Adrenal gland (tissue), 12 donors: ENCODE measurements around the gene OR4P4. TPM values are rescaled to one million over a fixed set of nuclear protein-coding genes. Genes with fewer than 3 reads are reported as not detected.

Source experiments
- DNase-seq, 7 donors: peaks; one replicate each; pipeline ENCODE4 v3.0.0-alpha.2; 2019 to 2020
- H3K27ac ChIP-seq, 5 donors: fragments of 200-600 bp; sonication (generic) in 4 of 5; 1 replicate in 3 of 5; 2 replicates in 2 of 5; pipeline versions ENCODE4 v1.5.1 to v1.8.0; 2016 to 2020; ENCODE audit warnings: mild to moderate bottlenecking in 1 of 5
- H3K27me3 ChIP-seq: fragments of 200-600 bp; 2 replicates; pipeline ENCODE4 v1.8.0; 2021
- H3K36me3 ChIP-seq, 2 donors: fragments of 200-600 bp; replicated peaks in 1 of 2; 1 replicate in 1 of 2; 2 replicates in 1 of 2; pipeline versions ENCODE4 v1.5.1 to v1.8.0; 2018 to 2022
- H3K4me1 ChIP-seq, 2 donors: fragments of 200-600 bp; replicated peaks in 1 of 2; 1 replicate in 1 of 2; 2 replicates in 1 of 2; pipeline versions ENCODE4 v1.5.1 to v1.8.0; 2018 to 2021
- H3K4me3 ChIP-seq, 4 donors: fragments of 200-600 bp; sonication (generic) in 3 of 4; one replicate each; pipeline ENCODE4 v1.5.1; 2016 to 2018
- H3K9me3 ChIP-seq, 3 donors: fragments of 200-600 bp; sonication (generic) in 1 of 3; replicated peaks in 1 of 3; 1 replicate in 2 of 3; 2 replicates in 1 of 3; pipeline versions ENCODE4 v1.5.1 to v1.8.0; 2016 to 2021
- CTCF ChIP-seq, 6 experiments: fragments of 450-650 bp in 4 of 6; fragments of 200-600 bp in 2 of 6; sonication (generic) in 1 of 6; IDR thresholded peaks; 1 replicate in 5 of 6; 2 replicates in 1 of 6; pipeline versions ENCODE4 v1.5.1 to v1.8.0; 2016 to 2021; ENCODE audit warnings: antibody characterized with exemption in 6 of 6, mild to moderate bottlenecking in 2 of 6, moderate library complexity in 1 of 6
- POLR2A ChIP-seq, 2 donors: fragments of 450-650 bp; IDR thresholded peaks; one replicate each; pipeline ENCODE4 v1.6.1; 2017; ENCODE audit warnings: antibody characterized with exemption in 2 of 2, mild to moderate bottlenecking in 2 of 2, moderate library complexity in 1 of 2
- WGBS, 4 donors: extraction: QIAGEN DNeasy Blood & Tissue Kit in 2 of 4; methylation state at CpG; one replicate each; pipeline versions ENCODE4 v1.1.5 to v1.1.7; 2013 to 2017; 5-methylcytosine and 5-hydroxymethylcytosine counted together
- intact Hi-C, 2 donors: fragments of 100-400 bp; cut with DNase I; formaldehyde crosslinking; loops; one replicate each; pipeline versions ENCODE4 v1.14.1 to v1.15.0; 2022 to 2023
- polyA plus RNA-seq, 3 donors: library from polyadenylated mRNA; stranded (reverse); fragments of 200-250 nt in 2 of 3; fragments of 350-450 nt in 1 of 3; fragmentation: Illumina TruSeq in 1 of 3; extraction: RNeasy Lipid Tissue Mini Kit (QIAGEN cat#74804) in 1 of 3; gene quantifications; one replicate each; pipeline ENCODE4 v1.2.3, GENCODE V29; 2013 to 2014
- total RNA-seq, 9 donors: library from RNA; depleted of rRNA in 4 of 9; stranded (reverse); fragments of >200 nt in 4 of 9; fragments of 120-200 nt in 1 of 9; fragmentation: NEBNext Ultra II Directional in 1 of 9; extraction: Animal tissue kit (Norgen Biotek cat#: 25700) in 1 of 9; gene quantifications; one replicate each; pipeline versions ENCODE4 v1.1.0 to v1.2.4, GENCODE V29; 2013 to 2023
- donor health status: healthy with polysubstance abuse.
- donor health status: Bipolar disorder and iron deficiency.
- donor health status: DM: yes; HTN: yes; CAD: no.
- donor health status: DM: no; HTN: no; CAD: no.
- donor health status: DM: no; HTN: no; CAD: no.
- donor health status: DM: yes; HTN: yes; CAD: no.

The OR4P4 gene
- total and polyA plus RNA-seq, 12 donors: not detected

- WGBS, 4 donors: 48 to 52% (median 50%) methylated on average over 1 of the region's 1 CpG
- Histone ChIP-seq H3K9me3 (no peaks in the 10 kb centered on the region), H3K4me3 (no peak overlapping the region), H3K27ac (no peak overlapping the region), H3K36me3 (no peaks in the 10 kb centered on the region), H3K4me1 (no peaks in the 10 kb centered on the region), H3K27me3 (no peaks in the 10 kb centered on the region)
- intact Hi-C loops: no loop called here
- TF ChIP-seq POLR2A (IDR thresholded peaks at IDR 0.05) (no peak), CTCF (IDR thresholded peaks at IDR 0.05) (no peak)
- no peak for DNase-seq
Observed at GRCh38 chr11:55652560-55652959, 17.6 kb downstream of the OR4P4 start.

GRCh38 chr11:55655096-55655495, 20.2 kb downstream of the OR4P4 start:
- H3K27me3 ChIP-seq: no peaks in the 10 kb centered on the region
- no peaks in the 10 kb centered on the region for H3K36me3 ChIP-seq
- DNase-seq: no peak
- no peak overlapping the region for H3K27ac ChIP-seq
- H3K4me3 ChIP-seq: no peak overlapping the region
- intact Hi-C loops: no loop called here
- TF ChIP-seq CTCF (IDR thresholded peaks at IDR 0.05): no peak
- no peak for TF ChIP-seq POLR2A (IDR thresholded peaks at IDR 0.05)
- H3K9me3 ChIP-seq: no peaks in the 10 kb centered on the region
- H3K4me1 ChIP-seq: no peaks in the 10 kb centered on the region

GRCh38 chr11:55658031-55658573, 23.2 kb downstream of the OR4P4 start:
- no peak for DNase-seq
- TF ChIP-seq POLR2A (IDR thresholded peaks at IDR 0.05) (no peak), CTCF (IDR thresholded peaks at IDR 0.05) (no peak)

GRCh38 chr11:55658608-55659007, 23.7 kb downstream of the OR4P4 start:
- Histone ChIP-seq H3K4me3 (no peak overlapping the region), H3K36me3 (no peaks in the 10 kb centered on the region), H3K9me3 (no peaks in the 10 kb centered on the region), H3K27me3 (no peaks in the 10 kb centered on the region), H3K4me1 (no peaks in the 10 kb centered on the region), H3K27ac (no peak overlapping the region)
- no peak for DNase-seq
- no peak for TF ChIP-seq CTCF (IDR thresholded peaks at IDR 0.05)
- no peak for TF ChIP-seq POLR2A (IDR thresholded peaks at IDR 0.05)
- 47 to 53% (median 51%) methylated on average over 1 of the region's 1 CpG for WGBS, 4 donors
- intact Hi-C loops: no loop called here

More at GRCh38 chr11:55658031-55658573, 23.2 kb downstream of the OR4P4 start:
- no peaks in the 10 kb centered on the region for H3K36me3 ChIP-seq
- no peaks in the 10 kb centered on the region for H3K4me1 ChIP-seq
- H3K4me3 ChIP-seq: no peak overlapping the region
- WGBS, 4 donors: 64 to 86% (median 75%) methylated on average over 2 of the region's 2 CpGs
- H3K27ac ChIP-seq: no peak overlapping the region
- no peaks in the 10 kb centered on the region for H3K9me3 ChIP-seq
- no peaks in the 10 kb centered on the region for H3K27me3 ChIP-seq
- intact Hi-C loops: no loop called here
